GM12874 (cell line): Measurements from ENCODE around the gene LYZL2.

Experiments used
- CTCF ChIP-seq: IDR thresholded peaks from 2 replicates; pipeline ENCODE4 v1.5.1; 2011; ENCODE audit warnings: low read depth, mild to moderate bottlenecking, control low read depth, low read length, moderate library complexity; ENCODE audit not compliant: insufficient read depth

The LYZL2 gene

GRCh38 chr10:30617070-30617469 lies 12.5 kb downstream of the LYZL2 start:
- TF ChIP-seq CTCF: no peak

- TF ChIP-seq CTCF: no peak
Observed at GRCh38 chr10:30607814-30608213, 21.7 kb downstream of the LYZL2 start.

GRCh38 chr10:30606313-30606712 lies 23.2 kb downstream of the LYZL2 start:
- no peak for TF ChIP-seq CTCF

- TF ChIP-seq CTCF: no peak
Observed at GRCh38 chr10:30603589-30603988, 26.0 kb downstream of the LYZL2 start.

DNA sequence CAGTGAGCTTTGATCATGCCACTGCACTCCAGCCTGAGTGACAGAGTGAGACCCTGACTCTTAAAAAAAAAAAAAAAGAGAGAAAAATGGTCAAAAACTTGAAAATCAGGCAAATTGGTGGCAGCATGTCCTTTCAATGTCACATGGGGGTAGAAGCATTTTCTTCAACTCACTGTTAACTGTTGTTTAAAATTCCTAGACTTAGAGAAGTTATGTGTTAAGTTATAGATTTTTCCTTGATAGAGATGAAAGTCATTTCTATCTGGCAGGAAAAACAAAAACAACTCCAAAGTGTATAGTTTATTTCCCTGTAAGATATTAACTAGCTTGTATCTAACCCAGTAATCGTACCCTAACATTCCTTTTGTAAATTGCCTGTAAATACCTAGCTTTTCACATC lies 26.8 kb downstream of the LYZL2 start:
- no peak for TF ChIP-seq CTCF

GRCh38 chr10:30600005-30600404 lies 29.5 kb downstream of the LYZL2 start:
- TF ChIP-seq CTCF: no peak

GRCh38 chr10:30598105-30598776 lies 31.3 kb downstream of the LYZL2 start:
- no peak for TF ChIP-seq CTCF
